PC-9 (cell line): ENCODE results near the gene CYBA. TPM values are rescaled to one million over a fixed set of nuclear protein-coding genes. Genes with fewer than 3 reads are reported as not detected.

Experiments used
- BruUV-seq: library from RNA; stranded (reverse); fragments of 400-500 nt; replicated peaks from 2 replicates; lab custom pipeline; 2021; lab: Mats Ljungman, UMichigan
- CTCF ChIA-PET: fragments of 300-600 bp; sonication (Branson Sonifier 250); formaldehyde crosslinking; loops from one replicate; lab custom pipeline; 2022; ENCODE audit warnings: antibody characterized with exemption; lab: Charles Lee
- POLR2A ChIA-PET: fragments of 300-600 bp; sonication (Branson Sonifier 250); formaldehyde crosslinking; loops from one replicate; lab custom pipeline; 2022; ENCODE audit warnings: antibody characterized with exemption; ENCODE audit not compliant: unreplicated experiment; lab: Charles Lee
- DNase-seq, 2 experiments: peaks; one replicate each; pipeline versions ENCODE4 v3.0.0 to v3.0.0-alpha.2; 2015 to 2022; ENCODE audit warnings: mixed read lengths in 1 of 2
- H2AFZ ChIP-seq: fragments of 200-600 bp; sonication (generic); 2 replicates; pipeline ENCODE4 v1.8.1; 2017; ENCODE audit warnings: antibody characterized with exemption
- H3F3A ChIP-seq: fragments of 200-600 bp; sonication (generic); 2 replicates; pipeline ENCODE4 v1.8.1; 2017; ENCODE audit warnings: antibody characterized with exemption, mild to moderate bottlenecking, low read depth; ENCODE audit not compliant: insufficient read depth
- H3K27ac ChIP-seq: fragments of 200-600 bp; sonication (generic); 2 replicates; pipeline ENCODE4 v1.6.1; 2016; ENCODE audit warnings: mixed run types
- H3K27me3 ChIP-seq: fragments of 200-600 bp; sonication (generic); 2 replicates; pipeline ENCODE4 v1.6.1; 2016; ENCODE audit warnings: low read depth, mixed run types; ENCODE audit not compliant: insufficient read depth
- H3K36me3 ChIP-seq: fragments of 200-600 bp; sonication (generic); 2 replicates; pipeline ENCODE4 v1.6.1; 2016; ENCODE audit warnings: low read depth, mixed run types
- H3K4me1 ChIP-seq: fragments of 200-600 bp; sonication (generic); replicated peaks from 2 replicates; pipeline ENCODE4 v1.6.1; 2016; ENCODE audit warnings: mixed run types; ENCODE audit not compliant: insufficient read depth
- H3K4me2 ChIP-seq: fragments of 200-600 bp; sonication (generic); 2 replicates; pipeline ENCODE4 v1.6.1; 2017; ENCODE audit warnings: mixed run types
- H3K4me3 ChIP-seq: fragments of 200-600 bp; sonication (generic); 2 replicates; pipeline ENCODE4 v1.6.1; 2016; ENCODE audit warnings: mixed run types
- H3K79me2 ChIP-seq: fragments of 200-600 bp; sonication (generic); 2 replicates; pipeline ENCODE4 v1.6.1; 2017; ENCODE audit warnings: low read depth, mixed run types
- H3K9me2 ChIP-seq: fragments of 200-600 bp; sonication (generic); 2 replicates; pipeline ENCODE4 v1.8.1; 2017; ENCODE audit warnings: mild to moderate bottlenecking; ENCODE audit not compliant: insufficient read depth
- H3K9me3 ChIP-seq: fragments of 200-600 bp; sonication (generic); 2 replicates; pipeline ENCODE4 v1.8.1; 2016; ENCODE audit warnings: low read depth; ENCODE audit not compliant: insufficient read depth
- H4K20me1 ChIP-seq: fragments of 200-600 bp; sonication (generic); 2 replicates; pipeline ENCODE4 v1.8.1; 2017; ENCODE audit not compliant: insufficient read depth
- CTCF ChIP-seq: fragments of 200-600 bp; sonication (generic); conservative IDR thresholded peaks from 2 replicates; pipeline ENCODE4 v1.6.1; 2017; ENCODE audit warnings: mixed run types, antibody characterized with exemption, mild to moderate bottlenecking, moderate library complexity
- EZH2 ChIP-seq: fragments of 200-600 bp; sonication (generic); IDR thresholded peaks from 2 replicates; pipeline ENCODE4 v1.8.0; 2017; ENCODE audit warnings: antibody characterized with exemption, low read depth
- intact Hi-C: fragments of 100-400 bp; cut with micrococcal nuclease; formaldehyde crosslinking; loops from one replicate; pipeline ENCODE4 v1.10.0; 2022; ENCODE audit not compliant: unreplicated experiment
- total RNA-seq: library from RNA; stranded (reverse); gene quantifications from 2 replicates; pipeline ENCODE4 v1.2.3, GENCODE V29; 2021

CYBA gene
- total RNA-seq, 1 experiment from 2014 or later: 8.0 TPM

GRCh38 chr16:88627531-88628411 lies 23.1 kb downstream of the CYBA start:
- H3K4me2 ChIP-seq: no peak overlapping the region
- H3K4me3 ChIP-seq: no peak overlapping the region
- H2AFZ ChIP-seq: no peak overlapping the region
- H3F3A ChIP-seq: peaks cover 3% of the 10 kb centered on the region; the same call in 1 of the 2 replicates
- no peaks in the 10 kb centered on the region for H3K79me2 ChIP-seq
- no peaks in the 10 kb centered on the region for H4K20me1 ChIP-seq
- H3K27ac ChIP-seq: no peak overlapping the region
- no TSS peak for BruUV-seq
- H3K9me2 ChIP-seq: no peaks in the 10 kb centered on the region
- TF ChIP-seq EZH2 (no peak), CTCF (no peak)
- ChIA-PET CTCF (no interaction called here), POLR2A (no interaction called here)
- no peaks in the 10 kb centered on the region for H3K36me3 ChIP-seq
- H3K27me3 ChIP-seq: no peaks in the 10 kb centered on the region
- peak in 1 of 2 experiments; percentile 31 for DNase-seq
- H3K9me3 ChIP-seq: no peaks in the 10 kb centered on the region
- intact Hi-C loops: no loop called here
- no peaks in the 10 kb centered on the region for H3K4me1 ChIP-seq

GRCh38 chr16:88626646-88627045 lies 24.2 kb downstream of the CYBA start:
- no peak overlapping the region for H3K4me2 ChIP-seq
- ChIA-PET POLR2A (no interaction called here), CTCF (no interaction called here)
- no peaks in the 10 kb centered on the region for H3K27me3 ChIP-seq
- H4K20me1 ChIP-seq: no peaks in the 10 kb centered on the region
- H3K4me3 ChIP-seq: no peak overlapping the region
- intact Hi-C loops: no loop called here
- H3K36me3 ChIP-seq: no peaks in the 10 kb centered on the region
- peak in 1 of 2 experiments; percentile 30 for DNase-seq
- H3K4me1 ChIP-seq: no peaks in the 10 kb centered on the region
- H3K9me2 ChIP-seq: no peaks in the 10 kb centered on the region
- H3F3A ChIP-seq: peaks cover 3% of the 10 kb centered on the region; the same call in 1 of the 2 replicates
- H2AFZ ChIP-seq: no peak overlapping the region
- no TSS peak for BruUV-seq
- TF ChIP-seq CTCF (no peak), EZH2 (no peak)
- no peaks in the 10 kb centered on the region for H3K9me3 ChIP-seq
- no peak overlapping the region for H3K27ac ChIP-seq
- no peaks in the 10 kb centered on the region for H3K79me2 ChIP-seq

GRCh38 chr16:88624977-88625576 lies 25.8 kb downstream of the CYBA start:
- POLR2A ChIA-PET: no interaction called here
- Histone ChIP-seq H3K27me3 (no peaks in the 10 kb centered on the region), H3K4me2 (no peak overlapping the region), H3K36me3 (no peaks in the 10 kb centered on the region), H3K4me1 (no peaks in the 10 kb centered on the region), H3K4me3 (no peak overlapping the region), H3K27ac (no peak overlapping the region), H3K79me2 (no peaks in the 10 kb centered on the region), H3K9me3 (no peaks in the 10 kb centered on the region), H3K9me2 (no peaks in the 10 kb centered on the region), H2AFZ (no peak overlapping the region), H3F3A (no peaks in the 10 kb centered on the region; the same call in 1 of the 2 replicates), H4K20me1 (no peaks in the 10 kb centered on the region)
- no peak for DNase-seq
- CTCF ChIA-PET: no interaction called here
- intact Hi-C loops: no loop called here
- TF ChIP-seq CTCF (no peak), EZH2 (no peak)
- BruUV-seq: no TSS peak
